GM19035 (cell line): ENCODE data around the gene ADNP.
A peak's percentile ranks its signal among the peaks of the same experiment; 100 is the strongest.

Experiments
- ATAC-seq: cut with Tn5 transposase; IDR thresholded peaks from one replicate; pipeline ENCODE4 v1.9.1; 2021; ENCODE audit not compliant: unreplicated experiment

ADNP gene

GRCh38 chr20:50932691-50933280 lies 1.5 kb upstream of the ADNP start:
- ATAC-seq, result no peak

DNA sequence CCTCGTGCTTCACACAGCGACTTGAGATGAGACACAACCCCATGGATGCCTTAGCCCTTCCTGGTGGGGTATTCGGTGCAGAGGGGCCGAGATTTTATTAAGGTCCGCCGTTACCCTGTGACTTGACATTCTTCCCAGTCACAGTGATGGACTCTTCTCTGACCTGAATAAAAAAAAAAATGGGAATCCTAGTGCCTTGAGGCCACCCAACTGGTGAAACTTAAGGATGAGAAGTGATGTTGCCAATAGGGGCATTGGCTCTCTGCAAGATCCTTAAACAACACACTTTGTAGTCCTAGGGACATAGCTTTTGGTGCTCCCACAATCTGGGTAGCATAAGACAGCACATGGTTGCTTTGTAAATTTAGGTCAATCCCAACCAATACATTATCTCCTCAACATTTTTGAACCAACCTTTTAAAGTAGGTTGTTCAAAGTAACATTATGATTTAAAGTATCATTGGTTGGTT lies 814 bp upstream of the ADNP start:
- no peak for ATAC-seq

GRCh38 chr20:50930976-50931305 lies 296 bp downstream of the ADNP start:
- peak; percentile 29 for ATAC-seq

DNA sequence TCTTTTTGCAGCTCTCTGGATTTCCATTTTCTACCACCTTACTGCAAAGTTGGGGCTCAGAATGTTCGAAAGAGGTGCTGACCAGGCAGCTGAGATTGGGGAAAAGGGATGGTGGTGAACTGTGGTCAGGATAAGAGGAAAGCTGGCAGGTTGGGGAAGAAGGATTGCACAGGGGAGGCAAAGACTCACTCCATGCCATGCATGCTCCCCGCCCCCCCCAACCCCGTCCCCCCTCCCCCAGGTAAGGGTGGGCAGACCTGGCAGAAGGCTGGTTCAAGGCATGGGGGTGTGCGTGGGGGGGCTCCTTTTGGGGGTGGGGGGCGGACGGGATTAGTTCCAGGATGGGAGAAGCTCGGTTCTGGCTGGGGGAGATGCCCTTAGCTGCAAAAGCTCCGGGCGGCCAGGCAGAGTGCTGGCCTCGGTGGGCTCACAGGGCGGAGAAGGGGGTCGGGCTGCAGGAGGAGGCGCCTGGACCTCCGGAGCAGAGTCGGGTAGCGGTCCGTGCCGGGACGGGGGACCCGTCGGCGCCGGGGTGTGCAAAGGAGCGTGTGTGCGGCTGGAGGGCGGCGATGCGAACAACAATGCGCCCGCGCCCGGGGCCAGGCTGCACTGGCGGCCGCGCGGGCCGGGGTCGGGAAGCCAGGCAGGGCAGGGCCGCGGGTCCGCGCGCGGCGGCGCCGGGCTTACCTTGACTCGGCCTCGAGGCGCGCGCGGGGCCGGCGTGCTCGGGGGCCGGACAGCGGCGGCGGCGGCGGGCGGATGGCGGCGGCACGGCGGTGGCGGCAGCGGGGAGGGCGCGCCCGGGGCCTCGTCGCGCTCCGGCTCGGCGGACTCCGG lies 880 bp downstream of the ADNP start:
- peak; percentile 14 for ATAC-seq

- ATAC-seq, result peak; percentile 52
Measured at GRCh38 chr20:50929299-50930138, 1.7 kb downstream of the ADNP start.

DNA sequence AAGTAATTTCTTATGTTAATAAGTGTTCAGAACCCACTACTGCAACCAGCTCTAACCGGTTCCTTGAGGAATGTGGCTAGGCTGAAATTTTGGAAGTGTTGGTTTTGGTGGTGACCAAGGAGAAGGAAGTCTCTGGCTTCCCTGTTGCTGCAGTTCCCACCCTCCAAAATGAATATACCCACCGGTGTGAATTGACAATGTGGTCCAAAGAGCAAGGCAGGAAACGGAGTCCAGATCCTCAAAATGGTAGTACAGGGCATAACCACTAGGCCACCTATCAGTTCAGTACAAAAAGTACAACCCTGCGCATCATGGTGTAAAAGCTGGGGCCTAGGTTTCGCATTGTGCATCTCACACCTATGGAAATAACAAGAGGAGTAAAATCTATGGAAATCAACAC lies 2.8 kb downstream of the ADNP start:
- no peak for ATAC-seq

GRCh38 chr20:50926530-50926929 lies 4.7 kb downstream of the ADNP start:
- ATAC-seq, result no peak

DNA sequence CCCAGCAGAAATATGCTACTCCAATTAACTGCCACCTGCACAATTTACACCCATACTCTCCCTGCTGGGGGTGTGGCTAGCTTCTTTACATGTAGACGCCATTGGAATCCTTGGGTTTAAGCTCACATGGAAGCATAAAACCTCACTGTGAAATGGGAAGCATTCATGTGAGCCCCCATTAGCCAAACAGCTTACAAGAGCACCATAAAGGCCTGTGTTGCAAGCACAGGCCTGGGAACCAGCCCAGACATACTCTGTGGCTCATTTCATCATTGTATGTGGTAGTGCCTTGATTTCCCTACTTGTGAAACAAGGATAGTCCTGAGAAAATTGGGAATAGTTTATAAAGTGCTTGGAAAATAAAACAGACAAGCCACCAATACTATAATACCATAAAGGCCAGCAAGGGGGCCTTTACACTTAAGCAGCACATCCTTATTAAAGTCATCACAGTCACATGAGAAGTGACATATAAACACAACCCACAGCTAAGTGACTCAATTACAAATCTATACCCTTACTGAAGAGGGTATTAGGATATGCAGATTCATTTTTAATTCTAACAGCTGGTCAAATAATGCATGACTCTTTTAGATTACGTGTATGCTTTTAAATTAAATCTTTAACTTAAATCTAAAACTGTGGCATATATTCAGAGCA lies 6.8 kb downstream of the ADNP start:
- ATAC-seq, result no peak

- no peak for ATAC-seq
Measured at GRCh38 chr20:50921803-50922501, 9.3 kb downstream of the ADNP start.

DNA sequence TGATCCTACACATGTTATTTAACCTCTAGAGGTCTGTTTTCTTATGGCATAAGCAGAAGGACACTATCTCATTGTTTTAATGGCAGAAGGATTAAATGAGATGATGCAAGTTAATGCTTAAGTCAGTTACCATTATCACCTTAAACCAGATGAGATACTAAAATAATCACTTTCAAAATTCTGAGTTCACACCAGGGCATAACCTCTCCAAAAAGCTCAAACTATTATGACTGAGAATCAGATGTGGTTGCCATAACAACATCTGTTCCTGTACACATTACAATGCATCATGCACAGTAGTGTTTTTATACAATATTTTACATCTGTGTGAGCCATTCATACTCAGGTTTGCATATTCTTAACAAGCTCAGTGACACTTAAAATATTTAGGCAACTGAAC lies 10.2 kb downstream of the ADNP start:
- no peak for ATAC-seq

DNA sequence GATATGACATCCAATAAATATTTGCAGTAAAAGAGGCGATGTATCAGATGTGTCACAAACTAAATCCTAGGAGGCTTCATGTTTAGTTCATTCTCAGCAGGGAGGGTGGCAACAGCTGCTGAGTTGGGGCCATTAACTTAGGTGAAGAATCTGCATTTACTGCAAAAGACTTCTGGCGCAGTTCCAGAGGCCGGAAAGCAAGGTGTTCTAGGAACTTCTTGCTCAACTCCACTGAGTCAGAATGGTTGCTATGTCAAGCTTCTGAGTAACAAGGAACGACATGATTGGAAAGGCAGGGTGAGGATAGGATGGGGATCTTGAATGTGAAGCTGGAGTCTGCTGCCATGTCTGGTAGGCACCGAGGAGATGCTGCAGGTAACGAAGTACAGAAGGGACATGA lies 11.7 kb downstream of the ADNP start:
- no peak for ATAC-seq

DNA sequence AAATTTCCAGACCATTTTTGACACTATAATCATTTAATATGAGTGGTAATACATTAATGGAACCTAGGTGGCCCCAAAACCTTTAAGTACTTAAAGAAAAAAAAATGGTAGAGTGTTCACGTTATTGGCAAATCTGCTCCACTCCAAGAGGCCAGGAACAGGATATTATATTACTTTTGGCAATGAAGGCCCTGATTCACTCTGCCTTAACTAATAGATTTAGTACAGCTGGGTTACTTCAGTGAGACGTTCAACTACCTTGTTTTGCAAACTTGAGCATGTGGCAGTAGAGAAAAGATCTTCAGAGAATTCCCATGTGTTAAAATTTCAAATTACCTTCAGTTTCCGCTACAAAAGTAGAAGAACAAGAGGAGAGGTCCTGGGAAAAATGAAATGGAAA lies 12.8 kb downstream of the ADNP start:
- no peak for ATAC-seq

- no peak for ATAC-seq
Measured at GRCh38 chr20:50916934-50917333, 14.3 kb downstream of the ADNP start.

DNA sequence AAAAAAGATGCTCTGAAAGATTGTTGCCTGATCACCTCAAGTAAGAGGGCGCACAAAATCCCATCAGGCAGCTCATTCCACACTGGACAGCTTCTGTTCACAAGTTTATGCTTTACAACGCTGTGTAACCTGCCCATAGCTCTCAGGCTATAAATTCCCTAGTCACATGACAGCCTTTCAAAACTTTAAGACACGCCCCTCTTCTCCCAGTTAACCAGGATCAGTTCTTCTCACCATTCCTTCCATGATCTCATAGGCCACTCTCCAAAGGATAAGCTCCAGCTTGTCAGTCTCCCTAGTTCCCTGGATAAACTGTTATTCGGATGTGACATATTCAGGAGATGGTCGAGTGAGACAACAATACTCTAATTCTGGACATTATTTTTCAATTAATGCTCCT lies 15.0 kb downstream of the ADNP start:
- ATAC-seq, result no peak

DNA sequence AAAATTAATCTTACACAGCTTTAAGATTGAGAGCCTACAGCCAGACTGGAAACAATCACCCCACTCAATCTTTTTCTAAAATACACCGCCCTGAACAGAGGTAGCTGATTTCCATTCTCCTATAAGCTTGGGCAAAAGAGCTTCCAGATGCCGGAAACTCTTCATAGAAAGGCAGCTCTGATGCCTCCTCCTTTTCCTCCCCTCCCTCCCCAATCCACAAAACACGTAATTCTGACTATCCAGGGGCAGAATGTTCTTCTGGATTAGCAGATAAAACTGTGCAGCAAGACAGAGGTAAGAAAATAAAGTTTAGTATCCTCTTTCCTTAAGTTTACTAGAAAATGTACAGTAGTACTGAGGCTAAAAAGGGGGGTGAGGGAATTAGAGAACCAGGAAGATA lies 15.8 kb downstream of the ADNP start:
- no peak for ATAC-seq

- no peak for ATAC-seq
Measured at GRCh38 chr20:50913690-50914375, 17.4 kb downstream of the ADNP start.

- peak; percentile 57 for ATAC-seq
Measured at GRCh38 chr20:50911716-50912115, 19.5 kb downstream of the ADNP start.

- ATAC-seq, result no peak
Measured at GRCh38 chr20:50911030-50911429, 20.2 kb downstream of the ADNP start.

GRCh38 chr20:50909413-50909812 lies 21.8 kb downstream of the ADNP start:
- ATAC-seq, result no peak

DNA sequence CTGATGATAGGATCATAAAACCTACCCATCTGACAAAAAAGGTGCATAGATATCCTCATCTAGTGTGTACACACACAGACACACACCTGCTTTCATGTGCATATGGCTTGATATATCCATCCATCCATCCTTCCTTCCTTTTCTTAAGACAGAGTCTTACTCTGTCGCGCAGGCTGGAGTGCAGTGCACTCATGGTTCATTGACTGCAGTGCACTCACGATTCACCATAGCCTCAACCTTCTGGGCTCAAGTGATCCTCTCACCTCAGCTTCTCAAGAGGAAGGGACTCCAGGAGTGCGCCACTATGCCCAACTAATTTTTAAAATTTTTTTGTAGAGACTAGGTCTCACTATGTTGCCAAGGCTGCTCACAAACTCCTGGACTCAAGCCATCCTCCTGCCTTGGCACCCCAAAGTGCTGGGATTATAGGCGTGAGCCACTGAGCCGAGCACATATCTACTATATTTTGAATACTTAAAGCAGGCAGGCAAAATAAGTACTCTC lies 27.1 kb downstream of the ADNP start:
- ATAC-seq, result no peak
